ENCODE data around the gene SHLD3.

SHLD3 gene

GRCh38 chr5:65623482-65623881 is 1.3 kb upstream of the SHLD3 start:
- Histone ChIP-seq H3K27ac (ENCODE audit: low read depth, low read length) (no peak overlapping the region), H3K4me2 (ENCODE audit: low read length) (peak overlapping the region; percentile 63)
- no CpG with 5 or more reads among the region's 9 CpGs for WGBS (ENCODE audit: extremely low coverage, insufficient coverage, insufficient read length)

GRCh38 chr5:65624025-65624570 is 729 bp upstream of the SHLD3 start, which contains the start of gene TRIM23:
Gene TRIM23, minus strand, starts transcription at chr5:65624333. Its CDS starts 59 bp downstream, at chr5:65624274.
- whole genome bisulfite sequencing (ENCODE audit: extremely low coverage, insufficient coverage, insufficient read length) = no CpG with 5 or more reads among the region's 32 CpGs
- peak; percentile 96 to 97 for DNase-seq
- no peak within 1 kb of the TSS for H3K23ac ChIP-seq (ENCODE audit: low read length)
- H3K4ac ChIP-seq (ENCODE audit: low read depth, low read length) = peak within 1 kb of the TSS; percentile 80
- peak within 1 kb of the TSS; percentile 60 for H2BK5ac ChIP-seq (ENCODE audit: low read depth, low read length, poor library complexity)
- peak within 1 kb of the TSS; percentile 96 for H4K8ac ChIP-seq (ENCODE audit: low read depth, low read length)
- peak within 1 kb of the TSS; percentile 13 for H4K91ac ChIP-seq (ENCODE audit: low read depth, low read length)
- H3K14ac ChIP-seq (ENCODE audit: low read length) = peak within 1 kb of the TSS; percentile 69
- no peak within 1 kb of the TSS for H2AK5ac ChIP-seq (ENCODE audit: low read length)
- H3K18ac ChIP-seq (ENCODE audit: low read length) = peak within 1 kb of the TSS; percentile 70
- H3K27ac ChIP-seq (ENCODE audit: low read depth, low read length) = peak within 1 kb of the TSS; percentile 68
- peak within 1 kb of the TSS; percentile 85 for H2AFZ ChIP-seq (ENCODE audit: insufficient read depth, low read length, poor library complexity)
- H3K4me3 ChIP-seq (ENCODE audit: low read depth, low read length) = peak within 1 kb of the TSS; percentile 97
- H3K9ac ChIP-seq (ENCODE audit: low read length) = peak within 1 kb of the TSS; percentile 97
- peaks cover 4% of the 10 kb centered on the region for H3K79me1 ChIP-seq (ENCODE audit: low read length)
- peak within 1 kb of the TSS; percentile 83 for H3K4me2 ChIP-seq (ENCODE audit: low read length)
- peak within 1 kb of the TSS; percentile 61 for H4K12ac ChIP-seq (ENCODE audit: low read depth, low read length)
- H3K36me3 ChIP-seq (ENCODE audit: control insufficient read depth in 1 of 2, insufficient read depth in 2 of 2, low read length in 2 of 2) = peaks cover 0 to 2% of the 10 kb centered on the region in 2 experiments
- no peaks in the 10 kb centered on the region for H3K9me3 ChIP-seq (ENCODE audit: insufficient read depth, low read depth, low read length)
- peaks cover 0 to 3% of the 10 kb centered on the region in 2 experiments for H3K4me1 ChIP-seq (ENCODE audit: control insufficient read depth in 1 of 2, insufficient read depth in 2 of 2, low read length in 2 of 2)
- peaks cover 5% of the 10 kb centered on the region for H3K79me2 ChIP-seq (ENCODE audit: control insufficient read depth, insufficient read depth, low read length, poor library complexity)
- no peak within 1 kb of the TSS for H2BK120ac ChIP-seq (ENCODE audit: insufficient read depth, low read length, poor library complexity)
- H3K27me3 ChIP-seq (ENCODE audit: insufficient read depth, low read length) = no peaks in the 10 kb centered on the region
- no peak within 1 kb of the TSS for H2BK12ac ChIP-seq (ENCODE audit: low read length)

More at GRCh38 chr5:65623482-65623881, 1.3 kb upstream of the SHLD3 start:
- H3K9ac ChIP-seq (ENCODE audit: low read length) = peak overlapping the region; percentile 79
- H3K18ac ChIP-seq (ENCODE audit: low read length) = no peak overlapping the region
- H3K79me2 ChIP-seq (ENCODE audit: control insufficient read depth, insufficient read depth, low read length, poor library complexity) = peaks cover 5% of the 10 kb centered on the region
- no peak overlapping the region for H3K14ac ChIP-seq (ENCODE audit: low read length)
- H2BK120ac ChIP-seq (ENCODE audit: insufficient read depth, low read length, poor library complexity) = no peak overlapping the region
- H2AFZ ChIP-seq (ENCODE audit: insufficient read depth, low read length, poor library complexity) = no peak overlapping the region
- H3K4me1 ChIP-seq (ENCODE audit: control insufficient read depth in 1 of 2, insufficient read depth in 2 of 2, low read length in 2 of 2) = peaks cover 0 to 3% of the 10 kb centered on the region in 2 experiments
- no peak overlapping the region for H3K4ac ChIP-seq (ENCODE audit: low read depth, low read length)
- H3K36me3 ChIP-seq (ENCODE audit: control insufficient read depth in 1 of 2, insufficient read depth in 2 of 2, low read length in 2 of 2) = peaks cover 0 to 2% of the 10 kb centered on the region in 2 experiments
- H2BK5ac ChIP-seq (ENCODE audit: low read depth, low read length, poor library complexity) = no peak overlapping the region
- H3K23ac ChIP-seq (ENCODE audit: low read length) = no peak overlapping the region
- DNase-seq = no peak
- no peaks in the 10 kb centered on the region for H3K9me3 ChIP-seq (ENCODE audit: insufficient read depth, low read depth, low read length)
- H4K12ac ChIP-seq (ENCODE audit: low read depth, low read length) = no peak overlapping the region
- peaks cover 4% of the 10 kb centered on the region for H3K79me1 ChIP-seq (ENCODE audit: low read length)
- peak overlapping the region; percentile 97 for H3K4me3 ChIP-seq (ENCODE audit: low read depth, low read length)
- no peak overlapping the region for H4K8ac ChIP-seq (ENCODE audit: low read depth, low read length)
- no peaks in the 10 kb centered on the region for H3K27me3 ChIP-seq (ENCODE audit: insufficient read depth, low read length)
- no peak overlapping the region for H2BK12ac ChIP-seq (ENCODE audit: low read length)
- no peak overlapping the region for H4K91ac ChIP-seq (ENCODE audit: low read depth, low read length)
- no peak overlapping the region for H2AK5ac ChIP-seq (ENCODE audit: low read length)

- H3K79me1 ChIP-seq (ENCODE audit: low read length) = peaks cover 4% of the 10 kb centered on the region
- no peak overlapping the region for H3K23ac ChIP-seq (ENCODE audit: low read length)
- H2BK5ac ChIP-seq (ENCODE audit: low read depth, low read length, poor library complexity) = no peak overlapping the region
Observed at GRCh38 chr5:65625743-65626142, 916 bp downstream of the SHLD3 start.

GRCh38 chr5:65630981-65631380 is 6.2 kb downstream of the SHLD3 start:
- no peak overlapping the region for H3K4ac ChIP-seq (ENCODE audit: low read depth, low read length)
- H3K4me1 ChIP-seq (ENCODE audit: control insufficient read depth in 1 of 2, insufficient read depth in 2 of 2, low read length in 2 of 2) = no peaks in the 10 kb centered on the region
- no peak overlapping the region for H3K4me3 ChIP-seq (ENCODE audit: low read depth, low read length)
- no peak overlapping the region for H2BK5ac ChIP-seq (ENCODE audit: low read depth, low read length, poor library complexity)
- H3K79me1 ChIP-seq (ENCODE audit: low read length) = no peaks in the 10 kb centered on the region
- no peaks in the 10 kb centered on the region for H3K27me3 ChIP-seq (ENCODE audit: insufficient read depth, low read length)
- no peak overlapping the region for H3K14ac ChIP-seq (ENCODE audit: low read length)
- H3K9me3 ChIP-seq (ENCODE audit: insufficient read depth, low read depth, low read length) = no peaks in the 10 kb centered on the region
- H3K9ac ChIP-seq (ENCODE audit: low read length) = no peak overlapping the region
- peaks cover 0 to 2% of the 10 kb centered on the region in 2 experiments for H3K36me3 ChIP-seq (ENCODE audit: control insufficient read depth in 1 of 2, insufficient read depth in 2 of 2, low read length in 2 of 2)
- no peak overlapping the region for H2AFZ ChIP-seq (ENCODE audit: insufficient read depth, low read length, poor library complexity)
- no peak overlapping the region for H3K18ac ChIP-seq (ENCODE audit: low read length)
- no peak overlapping the region for H2AK5ac ChIP-seq (ENCODE audit: low read length)
- DNase-seq = no peak
- no peak overlapping the region for H4K91ac ChIP-seq (ENCODE audit: low read depth, low read length)
- no peak overlapping the region for H4K8ac ChIP-seq (ENCODE audit: low read depth, low read length)
- no peak overlapping the region for H2BK12ac ChIP-seq (ENCODE audit: low read length)
- no peak overlapping the region for H3K27ac ChIP-seq (ENCODE audit: low read depth, low read length)
- no peak overlapping the region for H4K12ac ChIP-seq (ENCODE audit: low read depth, low read length)
- no peaks in the 10 kb centered on the region for H3K79me2 ChIP-seq (ENCODE audit: control insufficient read depth, insufficient read depth, low read length, poor library complexity)
- no peak overlapping the region for H2BK120ac ChIP-seq (ENCODE audit: insufficient read depth, low read length, poor library complexity)
- no peak overlapping the region for H3K4me2 ChIP-seq (ENCODE audit: low read length)
- H3K23ac ChIP-seq (ENCODE audit: low read length) = no peak overlapping the region

More at GRCh38 chr5:65625743-65626142, 916 bp downstream of the SHLD3 start:
- Histone ChIP-seq H3K4me1 (ENCODE audit: control insufficient read depth in 1 of 2, insufficient read depth in 2 of 2, low read length in 2 of 2) (peaks cover 0 to 3% of the 10 kb centered on the region in 2 experiments), H3K27me3 (ENCODE audit: insufficient read depth, low read length) (no peaks in the 10 kb centered on the region), H3K36me3 (ENCODE audit: control insufficient read depth in 1 of 2, insufficient read depth in 2 of 2, low read length in 2 of 2) (peaks cover 0 to 2% of the 10 kb centered on the region in 2 experiments), H3K4me3 (ENCODE audit: low read depth, low read length) (no peak overlapping the region), H3K9me3 (ENCODE audit: insufficient read depth, low read depth, low read length) (no peaks in the 10 kb centered on the region), H3K18ac (ENCODE audit: low read length) (no peak overlapping the region), H3K79me2 (ENCODE audit: control insufficient read depth, insufficient read depth, low read length, poor library complexity) (peaks cover 5% of the 10 kb centered on the region), H4K12ac (ENCODE audit: low read depth, low read length) (no peak overlapping the region), H2BK12ac (ENCODE audit: low read length) (no peak overlapping the region), H2BK120ac (ENCODE audit: insufficient read depth, low read length, poor library complexity) (no peak overlapping the region), H3K27ac (ENCODE audit: low read depth, low read length) (no peak overlapping the region), H2AK5ac (ENCODE audit: low read length) (no peak overlapping the region), H3K9ac (ENCODE audit: low read length) (no peak overlapping the region), H3K14ac (ENCODE audit: low read length) (no peak overlapping the region), H3K4ac (ENCODE audit: low read depth, low read length) (no peak overlapping the region), H4K91ac (ENCODE audit: low read depth, low read length) (no peak overlapping the region), H3K4me2 (ENCODE audit: low read length) (peak overlapping the region; percentile 46), H4K8ac (ENCODE audit: low read depth, low read length) (no peak overlapping the region), H2AFZ (ENCODE audit: insufficient read depth, low read length, poor library complexity) (no peak overlapping the region)
- no CpG with 5 or more reads among the region's 6 CpGs for WGBS (ENCODE audit: extremely low coverage, insufficient coverage, insufficient read length)
- peak in 1 of 2 donors; percentile 1 for DNase-seq
